GM13976 (cell line): Measurements from ENCODE around the gene TMEM129.
"Not testable (repeated sequence)": the region's sequence is repeated elsewhere in the genome, so short reads cannot be mapped to it uniquely, and the experiment has no call there.

Experiments
- DNase-seq: peaks from one replicate; pipeline ENCODE4 v3.0.0; 2012; ENCODE audit warnings: low spot score
- in situ Hi-C: fragments of 300-500 bp; cut with MboI; formaldehyde crosslinking; loops from one replicate; pipeline ENCODE4 v1.12.0; 2022; ENCODE audit warnings: low sequenced_read_pairs, mixed read lengths, inconsistent platforms; ENCODE audit not compliant: unreplicated experiment
- TF ChIP-seq, protein P1 (sequence below): IDR thresholded peaks from 2 replicates; pipeline ENCODE4 v1.5.1; 2012; ENCODE audit warnings: borderline replicate concordance, mild to moderate bottlenecking; ENCODE audit not compliant: insufficient read depth; ENCODE audit errors: extremely low read depth, missing control alignments, control extremely low read depth

Gene TMEM129

DNA sequence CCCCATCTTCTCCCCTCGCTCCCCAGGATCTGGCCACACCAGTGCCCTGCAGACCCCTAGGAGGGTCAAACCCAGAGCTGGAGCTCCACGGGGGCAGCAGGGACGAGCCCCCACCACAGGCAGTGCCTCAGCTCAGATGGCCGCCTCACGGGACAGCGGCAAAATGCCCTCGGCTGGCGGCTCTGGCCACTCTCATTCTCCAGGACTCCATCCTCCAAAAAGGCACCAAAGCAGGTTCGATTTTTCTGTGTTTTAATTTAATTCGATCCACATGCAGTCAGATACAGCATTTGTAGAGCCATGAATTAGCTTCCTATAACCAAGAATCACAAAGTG is 45.4 kb downstream of the TMEM129 start:
- no peak for DNase-seq
- in situ Hi-C loops: no loop called here
- TF ChIP-seq, protein P1, sequence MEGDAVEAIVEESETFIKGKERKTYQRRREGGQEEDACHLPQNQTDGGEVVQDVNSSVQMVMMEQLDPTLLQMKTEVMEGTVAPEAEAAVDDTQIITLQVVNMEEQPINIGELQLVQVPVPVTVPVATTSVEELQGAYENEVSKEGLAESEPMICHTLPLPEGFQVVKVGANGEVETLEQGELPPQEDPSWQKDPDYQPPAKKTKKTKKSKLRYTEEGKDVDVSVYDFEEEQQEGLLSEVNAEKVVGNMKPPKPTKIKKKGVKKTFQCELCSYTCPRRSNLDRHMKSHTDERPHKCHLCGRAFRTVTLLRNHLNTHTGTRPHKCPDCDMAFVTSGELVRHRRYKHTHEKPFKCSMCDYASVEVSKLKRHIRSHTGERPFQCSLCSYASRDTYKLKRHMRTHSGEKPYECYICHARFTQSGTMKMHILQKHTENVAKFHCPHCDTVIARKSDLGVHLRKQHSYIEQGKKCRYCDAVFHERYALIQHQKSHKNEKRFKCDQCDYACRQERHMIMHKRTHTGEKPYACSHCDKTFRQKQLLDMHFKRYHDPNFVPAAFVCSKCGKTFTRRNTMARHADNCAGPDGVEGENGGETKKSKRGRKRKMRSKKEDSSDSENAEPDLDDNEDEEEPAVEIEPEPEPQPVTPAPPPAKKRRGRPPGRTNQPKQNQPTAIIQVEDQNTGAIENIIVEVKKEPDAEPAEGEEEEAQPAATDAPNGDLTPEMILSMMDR: no peak

DNA sequence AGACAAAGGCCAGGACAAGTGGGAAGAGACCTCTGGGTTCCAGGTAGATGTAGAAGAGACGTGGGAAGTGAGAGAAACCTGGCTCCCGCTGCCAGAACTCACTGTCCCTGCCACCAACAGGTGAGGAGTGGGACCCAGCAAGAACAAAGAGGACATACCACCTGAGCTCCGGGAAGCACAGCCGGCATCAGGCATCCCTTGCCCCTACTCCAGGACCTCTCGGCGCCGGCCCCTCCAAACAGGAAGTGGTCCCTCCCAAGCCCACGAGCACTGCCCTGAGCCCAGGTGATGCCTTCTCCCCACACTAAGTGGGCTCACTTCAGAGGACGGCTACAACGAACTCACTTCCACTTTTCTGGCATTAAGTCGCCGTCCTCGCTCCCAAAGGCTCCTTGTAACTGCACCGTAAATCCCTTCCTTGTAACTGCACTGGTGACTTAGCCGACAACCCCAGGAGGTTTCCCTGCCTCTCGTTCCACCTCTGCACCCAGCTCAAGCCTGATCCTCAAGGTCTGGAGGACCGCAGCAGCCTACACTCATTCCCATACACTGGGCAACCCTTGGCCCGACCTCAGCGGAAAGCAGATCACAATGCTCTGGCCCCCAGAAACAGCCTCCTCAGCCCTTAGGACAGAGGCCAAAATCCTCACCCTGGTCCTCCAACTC is 45.9 kb downstream of the TMEM129 start:
- DNase-seq: no peak
- in situ Hi-C loops: no loop called here
- TF ChIP-seq, protein P1: no peak

DNA sequence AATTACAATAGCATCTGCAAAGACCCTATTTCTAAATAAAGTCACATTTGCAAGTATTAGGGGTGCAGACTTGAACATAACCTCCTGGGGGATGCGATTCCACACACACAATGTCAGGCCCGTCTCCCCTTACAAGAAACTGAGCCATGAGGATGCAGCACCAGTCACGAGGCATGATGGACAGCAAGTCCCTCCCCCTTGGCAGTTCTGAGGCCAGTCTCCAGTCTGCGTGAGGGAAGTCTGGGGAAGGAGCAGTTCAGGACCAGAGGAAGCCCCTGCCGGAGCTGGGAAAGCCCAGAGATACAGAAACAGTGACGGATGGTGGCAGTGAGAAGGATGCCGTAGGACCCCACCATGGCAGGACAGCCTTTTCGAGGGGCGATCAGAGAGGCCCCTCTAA is 46.4 kb downstream of the TMEM129 start:
- TF ChIP-seq, protein P1: no peak
- no peak for DNase-seq
- in situ Hi-C loops: no loop called here

DNA sequence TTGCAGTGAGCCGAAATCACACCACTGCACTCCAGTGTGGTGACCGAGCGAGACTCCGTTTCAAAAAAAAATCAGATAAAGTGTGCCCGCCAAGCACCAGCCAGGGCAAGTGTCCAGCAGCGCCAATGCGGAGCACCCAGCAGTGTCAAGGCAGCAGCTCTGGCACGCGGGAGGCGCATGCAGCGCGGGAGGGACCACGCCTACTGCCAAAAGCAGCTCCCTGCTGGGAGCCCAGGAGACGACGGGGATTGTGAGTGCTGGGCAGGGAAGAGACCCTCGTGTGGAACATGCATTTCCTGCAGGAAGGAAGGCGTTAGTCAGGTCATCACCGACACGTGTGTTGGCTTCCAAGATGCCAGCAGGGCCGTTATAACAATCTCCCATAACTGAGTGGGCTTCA is 47.5 kb downstream of the TMEM129 start:
- TF ChIP-seq, protein P1: no peak
- in situ Hi-C loops: no loop called here
- no peak for DNase-seq

DNA sequence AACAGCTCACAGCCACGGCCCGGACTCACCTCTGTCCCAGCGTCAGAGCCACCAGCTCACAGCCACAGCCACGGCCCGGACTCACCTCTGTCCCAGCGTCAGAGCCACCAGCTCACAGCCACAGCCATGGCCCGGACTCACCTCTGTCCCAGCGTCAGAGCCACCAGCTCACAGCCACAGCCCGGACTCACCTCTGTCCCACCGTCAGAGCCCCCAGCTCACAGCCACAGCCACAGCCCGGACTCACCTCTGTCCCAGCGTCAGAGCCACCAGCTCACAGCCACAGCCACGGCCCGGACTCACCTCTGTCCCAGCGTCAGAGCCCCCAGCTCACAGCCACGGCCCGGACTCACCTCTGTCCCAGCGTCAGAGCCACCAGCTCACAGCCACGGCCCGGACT is 50.1 kb downstream of the TMEM129 start:
- DNase-seq, in situ Hi-C loops: not testable (repeated sequence)

DNA sequence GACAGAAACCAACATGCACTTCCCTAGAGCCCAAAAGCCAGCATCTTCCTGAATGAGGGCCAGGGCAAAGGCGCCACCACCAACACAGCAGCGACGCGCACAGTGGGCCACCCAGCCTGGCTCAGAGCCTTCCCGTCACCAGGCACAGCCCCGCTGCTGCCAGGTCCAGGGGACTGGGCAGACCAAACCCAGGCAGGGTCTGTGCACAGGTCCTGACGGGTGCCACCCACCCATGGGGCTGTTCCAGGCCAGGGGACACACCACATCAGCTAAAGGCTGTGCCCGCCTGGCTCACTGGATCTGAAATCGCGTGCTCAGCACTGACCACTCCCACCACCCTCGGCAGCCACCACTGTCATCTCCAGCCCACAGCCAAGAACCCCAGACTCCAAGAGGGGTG is 50.8 kb downstream of the TMEM129 start:
- TF ChIP-seq, protein P1: no peak
- DNase-seq: no peak
- in situ Hi-C loops: no loop called here

DNA sequence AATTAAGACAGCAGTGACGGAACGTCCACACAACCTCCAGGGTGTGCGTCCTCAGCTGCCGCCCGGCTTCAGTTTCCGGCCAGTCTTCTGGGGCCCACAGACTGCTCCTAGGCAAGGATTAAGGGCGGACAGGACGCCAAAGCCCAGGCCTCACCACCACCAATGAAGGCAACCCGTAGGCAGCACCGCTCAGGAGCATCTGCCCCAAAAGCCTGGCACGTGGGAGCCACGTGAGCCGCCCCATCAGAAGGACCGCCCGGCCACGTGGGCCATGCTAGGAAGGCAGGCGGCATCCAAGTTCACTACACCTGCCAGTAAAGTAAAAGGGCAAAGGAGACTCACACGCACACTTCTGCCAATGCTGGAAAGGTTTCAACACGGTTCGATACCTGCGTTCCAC is 51.3 kb downstream of the TMEM129 start:
- in situ Hi-C loops: no loop called here
- TF ChIP-seq, protein P1: no peak
- no peak for DNase-seq
